NOMO-1 (cell line): ENCODE results near the gene TAF7.
"Not testable (repeated sequence)": the region's sequence is repeated elsewhere in the genome, so short reads cannot be mapped to it uniquely, and the experiment has no call there.

Experiments used
- DNase-seq, 2 experiments: peaks; one replicate each; lab custom pipeline; 2025; ENCODE audit not compliant: unreplicated experiment in 2 of 2; lab: John Stamatoyannopoulos, UW

Gene TAF7, protein sequence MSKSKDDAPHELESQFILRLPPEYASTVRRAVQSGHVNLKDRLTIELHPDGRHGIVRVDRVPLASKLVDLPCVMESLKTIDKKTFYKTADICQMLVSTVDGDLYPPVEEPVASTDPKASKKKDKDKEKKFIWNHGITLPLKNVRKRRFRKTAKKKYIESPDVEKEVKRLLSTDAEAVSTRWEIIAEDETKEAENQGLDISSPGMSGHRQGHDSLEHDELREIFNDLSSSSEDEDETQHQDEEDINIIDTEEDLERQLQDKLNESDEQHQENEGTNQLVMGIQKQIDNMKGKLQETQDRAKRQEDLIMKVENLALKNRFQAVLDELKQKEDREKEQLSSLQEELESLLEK

DNA sequence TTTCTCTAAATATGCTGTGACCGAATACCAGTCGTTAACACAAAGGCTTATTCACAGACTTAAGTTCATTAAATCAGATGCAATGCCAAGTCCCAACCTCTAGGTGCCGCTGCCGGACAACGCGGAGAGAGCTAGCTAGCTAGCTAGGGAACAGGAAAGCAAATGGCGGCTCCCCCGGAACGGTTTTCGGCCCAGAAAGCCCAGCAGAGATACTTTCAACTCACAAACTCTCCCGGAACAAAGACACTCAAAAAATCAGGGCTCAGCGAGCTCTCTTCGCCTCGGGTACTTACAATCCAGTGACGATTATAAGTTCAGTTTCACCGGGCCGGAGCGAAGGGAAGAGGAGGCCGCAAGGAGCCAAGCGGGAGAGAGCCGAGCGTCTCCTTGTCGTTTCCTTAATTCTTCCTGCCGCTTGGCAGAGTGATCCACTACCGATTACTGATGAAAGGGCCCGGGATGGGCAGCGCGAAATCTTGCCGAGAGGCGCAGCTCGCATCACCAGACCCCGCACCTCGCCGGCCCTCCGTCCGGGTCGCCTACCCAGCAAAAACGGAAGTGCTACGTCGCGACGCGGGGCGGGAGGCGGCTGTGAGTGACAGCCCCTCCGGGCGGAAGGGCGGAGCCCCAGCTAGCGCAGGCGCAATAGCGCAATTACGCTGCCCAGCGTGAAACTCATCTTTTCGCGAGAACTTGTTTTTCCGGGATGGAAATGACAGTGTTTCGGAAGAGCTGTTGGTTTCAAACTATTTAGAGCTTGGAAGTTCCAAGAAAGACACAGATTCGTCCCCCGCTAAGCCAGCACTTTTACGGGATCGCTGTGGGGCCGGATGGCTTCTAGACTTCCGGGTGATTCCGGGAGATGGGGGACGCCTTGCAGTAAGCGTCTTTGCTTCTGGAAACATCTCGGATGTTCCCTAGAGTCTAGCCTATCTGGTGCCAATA lies at the start of gene TAF7:
Gene TAF7, minus strand, starts transcription at position 560 of the 945 bp plus-strand sequence. CDS start 740 bp downstream, outside the sequence.
- DNase-seq: peak; percentile 86 to 90

DNA sequence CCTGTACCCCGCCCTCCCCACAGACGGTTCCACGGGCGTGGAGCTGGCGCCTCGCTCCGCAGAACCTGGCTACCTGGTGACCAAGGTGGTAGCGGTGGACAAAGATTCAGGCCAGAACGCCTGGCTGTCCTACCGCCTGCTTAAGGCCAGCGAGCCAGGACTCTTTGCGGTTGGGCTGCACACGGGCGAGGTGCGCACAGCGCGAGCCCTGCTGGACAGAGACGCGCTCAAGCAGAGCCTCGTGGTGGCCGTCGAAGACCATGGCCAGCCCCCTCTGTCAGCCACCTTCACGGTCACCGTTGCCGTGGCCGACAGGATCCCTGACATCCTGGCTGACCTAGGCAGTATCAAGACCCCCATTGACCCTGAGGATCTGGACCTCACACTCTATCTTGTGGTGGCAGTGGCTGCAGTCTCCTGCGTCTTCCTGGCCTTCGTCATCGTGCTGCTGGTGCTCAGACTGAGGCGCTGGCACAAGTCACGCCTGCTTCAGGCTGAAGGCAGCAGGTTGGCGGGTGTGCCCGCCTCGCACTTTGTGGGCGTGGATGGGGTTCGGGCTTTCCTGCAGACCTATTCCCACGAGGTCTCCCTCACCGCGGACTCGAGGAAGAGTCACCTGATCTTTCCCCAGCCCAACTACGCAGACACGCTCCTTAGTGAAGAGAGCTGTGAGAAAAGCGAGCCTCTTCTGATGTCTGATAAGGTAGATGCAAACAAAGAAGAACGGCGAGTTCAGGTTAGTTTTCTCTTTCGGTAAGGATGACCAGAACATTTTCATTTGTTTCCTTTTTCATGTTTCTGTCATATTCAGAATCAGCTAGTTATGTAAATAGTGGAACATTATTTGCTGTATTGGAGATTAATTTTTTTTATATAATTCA lies 45.7 kb upstream of the TAF7 start:
- DNase-seq: no peak

DNA sequence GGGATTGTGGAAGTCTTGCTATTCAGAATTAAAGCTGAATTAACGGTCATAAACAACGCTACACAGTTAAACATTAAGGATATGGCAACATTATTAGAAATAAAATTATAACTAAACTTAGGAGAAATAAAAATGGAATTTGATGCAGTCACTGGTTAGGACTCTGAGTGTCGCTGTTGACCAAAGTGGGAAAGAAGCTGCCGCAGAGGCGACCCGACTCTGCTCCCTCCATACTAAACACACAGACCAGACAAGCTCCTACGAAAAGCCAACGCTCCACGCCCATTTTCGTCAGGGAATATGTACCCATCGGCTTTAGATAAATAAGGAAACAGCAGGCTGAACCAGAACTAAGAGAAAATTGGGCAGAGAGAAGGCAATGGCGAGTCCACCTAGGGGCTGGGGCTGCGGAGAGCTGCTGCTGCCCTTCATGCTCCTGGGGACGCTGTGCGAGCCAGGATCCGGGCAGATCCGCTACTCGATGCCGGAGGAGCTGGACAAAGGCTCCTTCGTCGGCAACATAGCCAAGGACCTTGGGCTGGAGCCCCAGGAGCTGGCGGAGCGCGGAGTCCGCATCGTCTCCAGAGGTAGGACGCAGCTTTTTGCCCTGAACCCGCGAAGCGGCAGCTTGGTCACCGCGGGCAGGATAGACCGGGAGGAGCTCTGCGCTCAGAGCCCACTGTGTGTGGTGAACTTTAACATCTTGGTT lies 43.5 kb upstream of the TAF7 start, which contains the start of gene PCDHGA5:
Gene PCDHGA5, plus strand, starts transcription at position 211 of the 709 bp plus-strand sequence. Its CDS starts 169 bp downstream, at position 380.
- DNase-seq: no peak

DNA sequence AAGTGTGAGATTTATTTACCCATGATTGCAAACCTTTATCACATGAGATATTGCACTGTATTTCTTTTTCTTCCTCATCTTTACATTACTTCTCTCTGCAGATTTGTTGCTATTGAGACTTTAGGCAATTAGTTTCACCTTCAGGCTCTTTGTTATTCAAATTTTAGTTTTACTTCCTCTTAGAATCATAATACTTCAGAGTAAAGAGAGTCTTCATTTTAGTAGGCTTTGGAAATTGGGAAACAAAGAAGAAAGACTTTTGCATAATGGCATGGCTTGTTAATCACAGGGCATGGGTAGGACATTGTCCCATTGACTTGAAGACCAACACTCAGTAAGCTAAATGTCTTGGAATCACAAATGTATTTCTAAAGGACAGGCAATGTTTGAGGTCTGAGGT lies 42.1 kb upstream of the TAF7 start:
- DNase-seq: peak in 1 of 2 experiments; percentile 16

DNA sequence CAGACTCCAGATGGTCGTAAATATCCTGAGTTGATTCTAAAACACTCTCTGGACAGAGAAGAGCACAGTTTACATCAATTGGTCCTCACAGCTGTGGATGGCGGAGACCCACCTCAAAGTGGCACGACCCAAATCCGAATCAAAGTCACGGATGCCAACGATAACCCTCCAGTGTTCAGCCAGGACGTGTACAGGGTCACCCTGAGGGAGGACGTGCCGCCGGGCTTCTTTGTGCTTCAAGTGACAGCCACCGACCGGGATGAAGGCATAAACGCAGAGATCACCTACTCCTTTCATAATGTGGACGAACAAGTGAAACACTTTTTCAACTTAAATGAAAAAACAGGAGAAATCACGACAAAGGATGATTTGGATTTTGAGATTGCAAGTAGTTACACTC lies 40.1 kb upstream of the TAF7 start:
- DNase-seq: no peak

DNA sequence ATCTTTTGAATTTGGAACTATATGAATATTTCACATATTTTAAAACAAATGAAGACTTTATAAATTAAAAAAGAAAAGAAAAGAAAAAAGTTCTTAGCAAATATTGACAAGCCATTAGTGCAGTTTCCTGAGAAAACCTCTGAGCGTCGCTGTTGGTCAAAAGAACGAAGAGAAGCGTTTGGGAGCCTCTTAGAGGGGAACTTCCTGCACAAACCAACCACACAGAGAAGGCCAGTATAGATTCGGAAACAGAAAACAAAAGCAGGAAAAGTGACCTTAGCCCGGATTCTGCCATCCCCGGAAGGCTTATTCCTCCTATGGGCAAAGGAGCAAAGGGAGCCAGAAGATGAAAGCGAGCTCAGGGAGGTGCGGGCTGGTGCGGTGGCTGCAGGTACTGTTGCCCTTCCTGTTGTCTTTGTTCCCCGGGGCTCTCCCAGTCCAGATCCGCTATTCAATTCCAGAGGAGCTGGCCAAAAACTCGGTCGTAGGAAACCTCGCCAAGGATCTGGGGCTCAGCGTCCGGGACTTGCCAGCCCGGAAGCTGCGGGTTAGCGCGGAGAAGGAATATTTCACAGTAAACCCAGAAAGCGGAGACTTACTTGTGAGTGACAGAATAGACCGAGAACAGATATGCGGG lies 39.3 kb upstream of the TAF7 start, which contains the start of gene PCDHGB2:
Gene PCDHGB2, plus strand, starts transcription at position 205 of the 637 bp plus-strand sequence. Its CDS starts 142 bp downstream, at position 347.
- DNase-seq: peak; percentile 47 to 48

DNA sequence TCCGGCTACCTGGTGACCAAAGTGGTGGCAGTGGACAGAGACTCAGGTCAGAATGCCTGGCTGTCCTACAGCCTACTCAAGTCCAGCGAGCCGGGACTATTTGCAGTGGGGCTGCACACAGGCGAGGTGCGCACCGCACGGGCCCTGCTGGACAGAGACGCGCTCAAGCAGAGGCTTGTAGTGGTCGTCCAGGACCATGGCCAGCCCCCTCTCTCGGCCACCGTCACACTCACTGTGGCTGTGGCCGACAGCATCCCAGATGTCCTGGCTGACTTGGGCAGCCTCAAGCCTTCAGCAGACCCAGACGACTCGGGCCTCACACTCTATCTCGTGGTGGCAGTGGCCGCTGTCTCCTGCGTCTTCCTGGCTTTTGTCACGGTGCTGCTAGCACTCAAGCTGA lies 36.4 kb upstream of the TAF7 start:
- DNase-seq: no peak

DNA sequence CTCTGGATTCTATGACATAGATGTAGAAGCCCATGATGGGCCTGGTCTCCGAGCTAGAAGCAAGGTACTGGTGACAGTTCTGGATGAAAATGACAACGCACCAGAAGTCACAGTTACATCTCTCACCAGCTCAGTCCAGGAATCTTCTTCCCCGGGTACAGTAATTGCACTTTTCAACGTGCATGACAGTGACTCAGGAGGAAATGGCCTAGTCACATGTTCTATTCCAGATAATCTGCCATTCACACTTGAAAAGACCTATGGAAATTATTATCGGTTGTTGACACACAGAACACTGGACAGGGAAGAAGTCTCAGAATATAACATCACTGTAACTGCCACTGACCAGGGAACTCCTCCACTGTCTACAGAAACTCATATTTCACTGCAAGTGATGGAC lies 35.5 kb upstream of the TAF7 start:
- no peak for DNase-seq

DNA sequence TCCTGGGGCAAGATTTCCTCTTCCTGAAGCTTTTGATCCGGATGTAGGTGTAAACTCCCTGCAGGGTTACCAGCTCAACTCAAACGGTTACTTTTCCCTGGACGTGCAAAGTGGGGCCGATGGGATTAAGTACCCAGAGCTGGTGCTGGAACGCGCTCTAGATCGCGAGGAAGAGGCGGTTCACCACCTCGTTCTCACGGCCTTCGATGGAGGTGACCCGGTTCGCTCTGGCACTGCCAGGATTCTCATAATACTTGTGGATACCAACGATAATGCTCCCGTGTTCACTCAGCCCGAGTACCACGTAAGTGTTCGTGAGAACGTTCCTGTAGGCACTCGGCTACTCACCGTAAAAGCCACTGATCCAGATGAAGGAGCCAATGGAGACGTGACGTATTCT lies 35.1 kb upstream of the TAF7 start:
- no peak for DNase-seq

DNA sequence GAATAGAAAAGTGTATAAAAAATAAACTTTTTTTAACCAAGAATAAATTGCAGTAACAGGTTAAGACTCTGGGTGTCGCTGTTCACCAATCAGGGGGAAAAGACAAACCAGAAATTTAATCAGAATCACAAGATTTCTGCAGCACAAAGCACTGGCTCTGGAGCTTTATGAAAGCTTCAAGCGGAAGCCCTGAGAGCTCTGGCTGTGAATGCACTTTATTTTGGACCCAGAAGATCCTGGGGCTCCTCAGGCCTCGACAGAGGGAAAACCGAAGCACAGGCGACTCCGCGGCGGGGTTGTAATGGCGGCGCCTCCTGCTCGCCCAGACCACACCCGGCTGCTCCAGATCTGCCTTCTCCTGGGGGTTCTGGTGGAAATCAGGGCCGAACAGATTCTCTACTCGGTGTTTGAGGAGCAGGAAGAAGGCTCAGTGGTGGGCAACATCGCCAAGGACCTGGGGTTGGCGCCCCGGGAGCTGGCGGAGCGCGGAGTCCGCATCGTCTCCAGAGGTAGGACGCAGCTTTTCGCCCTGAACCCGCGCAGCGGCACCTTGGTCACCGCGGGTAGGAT lies 34.4 kb upstream of the TAF7 start, which contains the start of gene PCDHGA4:
Gene PCDHGA4, plus strand, starts transcription at position 122 of the 570 bp plus-strand sequence. Its CDS starts 87 bp downstream, at position 209.
- no peak for DNase-seq

DNA sequence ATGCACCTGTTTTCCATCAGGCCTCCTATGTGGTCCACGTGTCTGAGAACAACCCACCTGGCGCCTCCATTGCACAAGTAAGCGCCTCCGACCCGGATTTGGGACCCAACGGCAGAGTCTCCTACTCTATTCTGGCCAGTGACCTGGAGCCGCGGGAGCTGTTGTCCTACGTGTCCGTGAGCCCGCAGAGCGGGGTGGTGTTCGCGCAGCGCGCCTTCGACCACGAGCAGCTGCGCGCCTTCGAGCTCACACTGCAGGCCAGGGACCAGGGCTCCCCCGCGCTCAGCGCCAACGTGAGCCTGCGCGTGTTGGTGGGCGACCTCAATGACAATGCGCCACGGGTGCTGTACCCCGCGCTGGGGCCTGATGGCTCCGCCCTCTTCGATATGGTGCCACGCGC lies 31.0 kb upstream of the TAF7 start:
- no peak for DNase-seq

DNA sequence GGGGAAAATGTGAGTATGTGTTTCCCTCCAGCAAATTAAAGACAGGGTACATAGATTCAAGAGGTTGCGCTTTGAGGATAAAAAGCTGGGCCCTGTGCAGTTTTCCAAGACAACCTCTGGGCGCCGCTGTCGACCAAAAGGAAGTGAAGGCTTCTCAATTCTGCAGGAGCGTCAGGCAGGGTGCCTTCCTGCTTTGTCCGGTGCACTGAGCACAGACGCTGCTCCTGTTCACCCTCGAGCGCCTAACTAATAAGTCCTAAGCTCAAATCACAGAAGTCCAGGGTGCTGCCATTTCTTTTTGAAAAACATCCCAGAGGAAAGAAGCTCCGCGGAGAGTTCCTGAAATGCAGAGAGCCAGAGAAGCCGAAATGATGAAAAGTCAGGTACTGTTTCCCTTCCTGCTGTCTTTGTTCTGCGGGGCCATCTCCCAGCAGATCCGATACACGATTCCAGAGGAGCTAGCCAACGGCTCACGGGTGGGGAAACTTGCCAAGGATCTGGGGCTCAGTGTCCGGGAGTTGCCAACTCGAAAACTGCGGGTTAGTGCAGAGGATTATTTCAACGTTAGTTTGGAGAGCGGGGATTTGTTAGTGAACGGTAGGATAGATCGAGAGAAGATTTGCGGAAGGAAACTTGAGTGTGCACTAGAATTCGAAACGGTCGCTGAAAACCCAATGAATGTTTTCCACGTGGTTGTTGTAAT lies 29.5 kb upstream of the TAF7 start, which contains the start of gene PCDHGB1:
Gene PCDHGB1, plus strand, starts transcription at position 183 of the 703 bp plus-strand sequence. Its CDS starts 162 bp downstream, at position 345.
- no peak for DNase-seq

DNA sequence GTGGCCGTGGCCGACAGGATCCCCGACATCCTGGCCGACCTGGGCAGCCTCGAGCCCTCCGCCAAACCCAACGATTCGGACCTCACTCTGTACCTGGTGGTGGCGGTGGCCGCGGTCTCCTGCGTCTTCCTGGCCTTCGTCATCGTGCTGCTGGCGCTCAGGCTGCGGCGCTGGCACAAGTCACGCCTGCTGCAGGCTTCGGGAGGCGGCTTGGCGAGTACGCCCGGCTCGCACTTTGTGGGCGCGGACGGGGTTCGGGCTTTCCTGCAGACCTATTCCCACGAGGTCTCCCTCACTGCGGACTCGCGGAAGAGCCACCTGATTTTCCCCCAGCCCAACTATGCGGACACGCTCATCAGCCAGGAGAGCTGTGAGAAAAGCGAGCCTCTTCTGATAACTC lies 25.4 kb upstream of the TAF7 start:
- not testable (repeated sequence) for DNase-seq

DNA sequence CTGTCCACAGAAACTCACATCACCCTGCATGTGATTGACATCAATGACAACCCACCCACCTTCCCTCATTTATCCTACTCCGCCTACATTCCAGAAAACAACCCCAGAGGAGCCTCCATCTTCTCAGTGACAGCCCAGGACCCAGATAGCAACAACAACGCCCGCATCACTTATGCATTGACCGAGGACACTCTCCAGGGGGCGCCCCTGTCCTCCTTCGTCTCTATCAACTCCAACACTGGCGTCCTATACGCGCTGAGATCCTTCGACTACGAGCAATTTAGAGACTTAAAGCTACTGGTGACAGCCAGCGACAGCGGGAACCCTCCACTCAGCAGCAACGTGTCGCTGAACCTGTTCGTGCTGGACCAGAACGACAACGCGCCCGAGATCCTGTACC lies 24.7 kb upstream of the TAF7 start:
- no peak for DNase-seq

DNA sequence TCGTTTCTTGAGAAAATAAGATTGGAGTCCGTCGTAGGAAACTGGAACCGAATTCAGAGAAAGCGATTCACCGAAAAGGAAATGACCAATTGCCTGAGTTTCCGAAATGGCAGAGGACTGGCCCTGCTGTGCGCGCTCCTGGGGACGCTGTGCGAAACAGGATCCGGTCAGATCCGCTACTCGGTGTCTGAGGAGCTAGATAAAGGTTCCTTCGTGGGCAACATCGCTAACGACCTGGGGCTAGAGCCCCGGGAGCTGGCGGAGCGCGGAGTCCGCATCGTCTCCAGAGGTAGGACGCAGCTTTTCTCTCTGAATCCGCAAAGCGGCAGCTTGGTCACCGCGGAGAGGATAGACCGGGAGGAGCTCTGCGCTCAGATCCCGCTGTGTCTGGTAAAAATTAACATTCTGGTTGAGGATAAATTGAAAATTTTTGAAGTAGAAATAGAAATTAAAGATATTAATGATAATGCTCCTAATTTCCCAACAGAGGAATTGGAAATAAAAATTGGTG lies 23.4 kb upstream of the TAF7 start:
- no peak for DNase-seq

DNA sequence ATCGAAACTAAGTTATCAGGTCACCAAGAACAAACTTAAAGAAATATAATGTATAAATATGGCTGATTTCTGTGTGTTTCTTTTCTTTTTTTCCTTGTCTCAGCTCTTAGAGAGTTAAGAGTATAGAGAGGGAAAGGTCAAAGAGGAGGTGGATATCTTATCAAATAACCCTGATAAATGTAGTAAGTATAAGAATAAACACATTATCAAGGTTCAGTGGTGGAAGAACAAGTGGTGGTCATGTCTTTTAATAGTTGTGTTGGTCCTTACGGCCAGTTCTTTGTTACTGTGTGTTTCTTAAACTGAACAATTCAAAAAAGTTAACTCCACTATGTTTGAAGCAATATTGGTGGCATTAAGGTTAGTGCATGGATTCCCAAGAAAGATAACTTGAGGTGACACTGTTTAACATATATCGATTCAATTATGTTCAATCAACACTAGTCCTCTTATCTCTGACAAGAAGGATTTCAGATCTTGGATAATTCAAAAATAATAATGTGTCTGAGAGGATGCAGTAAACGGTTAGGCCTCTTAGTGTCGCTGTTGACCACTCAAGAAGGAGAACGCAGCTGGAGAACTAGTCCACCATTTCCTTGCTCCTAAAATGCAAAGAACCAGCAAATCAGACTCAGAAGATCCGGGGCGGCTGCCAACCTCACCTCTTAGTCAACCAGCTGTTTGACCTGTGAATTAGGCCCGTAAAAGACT lies 22.8 kb upstream of the TAF7 start, which contains the start of gene PCDHGA3:
Gene PCDHGA3, plus strand, starts transcription at position 588 of the 711 bp plus-strand sequence. CDS start 205 bp downstream, outside the sequence.
- DNase-seq: no peak

DNA sequence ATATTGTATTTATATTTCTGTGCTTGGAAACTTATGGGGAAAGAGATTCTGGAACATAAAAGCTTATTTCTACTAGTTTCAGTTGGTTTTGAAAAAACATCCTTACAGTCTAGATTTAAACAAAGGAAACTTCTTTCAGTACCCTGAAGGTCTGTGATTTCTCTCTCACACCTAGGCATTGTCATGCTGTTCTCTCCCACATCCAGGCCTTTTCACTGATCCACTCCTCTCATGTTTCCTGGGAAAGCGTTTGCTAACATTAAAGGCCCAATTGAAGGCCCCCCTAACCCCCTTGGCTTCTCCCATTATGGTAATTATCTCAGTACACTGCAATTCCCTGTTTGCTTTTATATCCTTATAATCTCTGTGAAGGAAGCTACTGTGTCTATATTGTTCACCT lies 22.2 kb upstream of the TAF7 start:
- DNase-seq: no peak
